Erythroblast (primary cell): ENCODE results near the gene GNG7.

Source experiments
- DNase-seq, 2 experiments: peaks; one replicate each; lab custom pipeline; 2025; lab: John Stamatoyannopoulos, UW
- GATA1 ChIP-seq: IDR thresholded peaks from 2 replicates; pipeline ENCODE4 v1.6.1; 2011; ENCODE audit warnings: low read depth, mild to moderate bottlenecking, control low read depth, low read length, moderate library complexity
- POLR2A ChIP-seq: IDR thresholded peaks from 2 replicates; pipeline ENCODE4 v1.6.1; 2011; ENCODE audit warnings: mild to moderate bottlenecking, low read length

GNG7 gene

DNA sequence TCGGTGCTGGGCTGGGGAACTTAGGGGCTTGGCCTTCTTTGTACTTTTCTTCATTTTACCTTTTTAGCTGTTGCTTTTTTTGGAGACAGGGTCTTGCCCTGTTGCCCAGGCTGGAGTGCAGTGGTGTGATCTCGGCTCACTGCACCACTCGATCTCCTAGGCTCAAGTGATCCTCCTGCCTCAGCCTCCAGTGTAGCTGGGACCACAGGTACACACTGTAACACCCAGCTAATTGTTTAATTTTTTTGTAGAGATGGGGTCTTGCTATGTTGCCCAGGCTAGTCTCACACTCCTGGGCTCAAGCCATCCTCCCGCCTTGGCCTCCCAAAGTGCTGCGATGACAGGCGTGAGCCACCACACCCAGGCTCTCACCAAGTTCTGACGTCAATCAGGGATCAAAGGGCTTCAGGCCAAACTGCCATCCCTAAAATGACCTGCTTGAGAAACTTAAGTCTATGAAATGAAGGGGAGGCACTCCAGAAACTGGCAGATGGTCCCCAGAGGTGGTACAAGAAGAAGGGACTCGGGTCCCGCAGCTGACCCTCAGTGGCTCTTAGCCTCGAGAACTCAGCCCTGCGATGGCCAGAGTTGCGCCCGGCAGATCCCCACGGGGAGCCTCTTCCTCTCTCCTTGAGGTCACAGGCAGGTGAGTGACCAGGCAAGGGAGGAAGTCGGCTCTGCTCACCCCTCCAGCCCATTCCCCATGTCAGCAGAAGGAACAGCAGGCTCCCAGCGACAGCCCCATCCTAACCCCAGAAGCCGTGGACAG is 61.7 kb downstream of the GNG7 start:
- DNase-seq: no peak
- no peak for TF ChIP-seq POLR2A
- TF ChIP-seq GATA1: no peak

DNA sequence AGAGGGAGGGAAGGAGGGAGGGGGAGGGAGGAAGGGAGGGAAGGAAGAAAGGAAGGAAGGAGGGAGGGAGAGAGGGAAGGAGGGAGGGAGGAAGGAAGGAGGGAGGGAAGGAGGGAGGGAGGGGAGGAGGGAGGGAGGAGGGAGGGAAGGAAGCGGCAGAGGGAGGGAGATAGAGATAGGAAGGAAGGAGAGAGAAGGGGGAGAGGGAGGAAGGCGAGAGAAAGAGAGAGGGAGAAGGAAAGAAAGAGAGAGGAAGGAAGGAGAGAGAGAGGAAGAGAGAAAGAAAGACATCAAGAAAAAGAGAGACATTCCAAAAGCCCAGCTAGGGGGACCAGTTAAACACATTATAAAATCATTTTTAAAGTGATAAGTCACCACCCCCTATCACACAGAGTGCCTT is 62.5 kb downstream of the GNG7 start:
- DNase-seq: no peak
- no peak for TF ChIP-seq GATA1
- TF ChIP-seq POLR2A: no peak

DNA sequence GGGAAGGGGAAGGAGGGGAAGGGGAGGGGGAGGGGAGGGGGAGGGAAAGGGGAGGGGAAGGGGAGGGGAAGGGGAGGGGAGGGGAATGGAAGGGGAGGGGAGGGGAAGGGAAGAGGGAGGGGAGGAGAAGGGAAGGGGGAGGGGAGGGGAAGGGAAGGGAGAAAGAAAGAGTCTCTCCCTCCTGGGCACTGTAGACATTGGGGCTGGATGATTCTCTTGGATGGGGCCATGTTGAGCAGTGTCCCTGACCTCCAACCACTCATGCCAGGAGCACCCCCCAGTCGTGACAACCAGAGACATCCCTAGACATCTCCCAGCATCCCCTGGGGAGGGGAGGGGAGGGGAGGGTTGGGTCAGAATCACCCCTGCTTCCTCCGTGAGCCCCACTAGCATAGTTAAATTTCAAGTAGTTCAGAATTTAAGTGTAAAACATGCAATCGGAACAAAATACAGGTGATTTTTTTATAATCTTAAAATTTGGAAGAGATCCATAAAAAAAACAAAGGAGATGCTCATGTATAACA is 64.0 kb downstream of the GNG7 start:
- no peak for DNase-seq
- TF ChIP-seq POLR2A: no peak
- TF ChIP-seq GATA1: no peak

DNA sequence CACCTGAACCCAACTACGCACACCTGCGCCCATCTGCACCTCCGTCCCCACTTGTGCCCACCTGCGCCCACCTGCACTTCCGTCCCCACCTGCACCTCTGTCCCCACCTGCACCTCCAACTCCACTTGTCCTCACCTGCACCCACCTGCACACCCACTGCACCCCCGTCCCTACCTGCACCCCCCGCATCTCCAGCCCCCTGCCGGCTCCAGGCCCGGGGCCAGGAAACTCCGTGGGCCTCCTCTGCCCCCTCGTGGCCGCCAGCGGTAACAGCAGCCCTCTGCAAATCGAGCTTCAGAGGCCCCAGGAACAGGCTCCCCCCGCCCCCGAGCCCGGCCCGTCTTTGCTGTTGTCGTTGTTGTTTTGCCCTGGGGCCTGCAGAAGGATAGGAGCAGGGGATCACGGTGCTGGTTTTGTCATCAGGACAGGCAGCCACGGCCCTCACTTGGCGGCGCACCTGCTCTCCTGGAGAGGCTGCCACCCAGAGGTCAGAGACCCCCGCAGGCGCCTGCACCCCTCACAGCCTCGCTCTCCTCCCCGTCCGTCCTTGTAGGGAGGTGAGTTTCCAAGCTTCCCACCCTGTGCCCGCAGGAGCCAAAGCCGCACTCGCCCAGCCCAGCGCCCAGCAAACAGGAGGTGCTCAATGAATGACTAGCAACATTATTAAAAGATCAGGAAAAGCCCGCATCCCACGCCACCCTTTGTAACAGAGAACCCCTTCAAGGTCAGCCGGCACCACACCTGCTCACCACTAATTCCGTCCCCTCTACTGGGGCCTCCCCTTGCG is 65.4 kb downstream of the GNG7 start:
- peak in 1 of 2 experiments; percentile 76 for DNase-seq

DNA sequence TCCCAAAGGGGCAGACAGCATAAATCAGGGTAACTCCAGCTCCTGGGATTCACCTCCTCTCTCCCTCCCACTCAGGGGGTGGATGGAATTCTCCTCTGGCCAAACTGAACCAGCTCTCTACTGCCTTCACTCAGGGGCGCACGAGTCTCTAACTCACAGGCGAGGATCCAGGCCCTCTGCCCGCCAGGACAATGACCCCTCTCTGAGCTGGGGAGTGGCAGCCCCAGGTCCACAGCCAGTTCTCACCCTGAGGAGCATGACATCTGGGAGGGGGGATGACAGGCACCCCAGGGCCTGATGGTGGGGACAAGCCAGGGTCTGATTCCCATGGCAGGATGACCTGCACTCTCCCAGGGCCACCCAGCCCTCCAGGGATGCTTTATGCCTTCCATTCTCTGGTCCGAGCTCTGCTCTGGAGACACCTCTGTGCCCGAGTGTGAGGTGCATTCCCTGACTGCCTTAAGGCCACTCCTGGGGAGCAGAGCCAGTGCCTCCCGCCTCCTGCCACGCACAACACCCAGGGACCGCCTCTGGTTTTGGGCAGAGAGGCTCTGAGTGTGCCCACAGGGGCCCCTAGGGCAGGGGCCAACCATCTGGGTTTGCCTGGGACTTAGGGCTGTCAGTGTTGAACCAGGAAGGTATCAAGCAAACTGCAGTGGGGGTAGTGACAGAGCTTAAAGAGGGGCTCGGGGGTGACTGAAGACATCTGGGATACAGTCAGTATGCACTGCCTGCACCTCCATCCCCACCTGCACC is 66.2 kb downstream of the GNG7 start:
- no peak for TF ChIP-seq POLR2A
- TF ChIP-seq GATA1: no peak
- no peak for DNase-seq

More for the DNA sequence above, 65.4 kb downstream of the GNG7 start:
- no peak for TF ChIP-seq GATA1
- no peak for TF ChIP-seq POLR2A

DNA sequence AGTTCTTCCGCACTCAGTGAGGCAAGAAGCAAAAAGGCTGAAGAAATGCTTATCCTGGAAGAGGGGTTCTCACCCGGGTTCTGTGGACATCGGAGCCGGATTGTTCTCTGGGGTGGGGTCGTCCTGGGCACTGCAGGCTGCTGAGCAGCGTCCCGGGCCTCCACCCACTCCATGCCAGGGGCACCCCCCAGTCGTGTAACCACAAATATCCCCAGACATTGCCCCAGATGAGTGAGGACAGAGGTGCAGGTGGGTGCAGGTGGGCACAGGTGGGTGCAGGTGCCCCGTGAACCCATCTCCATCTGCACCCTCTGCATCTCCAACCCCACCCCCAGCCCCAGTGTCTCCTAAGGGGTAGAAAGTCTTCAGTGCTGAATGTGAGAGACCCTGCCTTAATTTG is 67.5 kb downstream of the GNG7 start:
- DNase-seq: no peak
- no peak for TF ChIP-seq GATA1
- TF ChIP-seq POLR2A: no peak

DNA sequence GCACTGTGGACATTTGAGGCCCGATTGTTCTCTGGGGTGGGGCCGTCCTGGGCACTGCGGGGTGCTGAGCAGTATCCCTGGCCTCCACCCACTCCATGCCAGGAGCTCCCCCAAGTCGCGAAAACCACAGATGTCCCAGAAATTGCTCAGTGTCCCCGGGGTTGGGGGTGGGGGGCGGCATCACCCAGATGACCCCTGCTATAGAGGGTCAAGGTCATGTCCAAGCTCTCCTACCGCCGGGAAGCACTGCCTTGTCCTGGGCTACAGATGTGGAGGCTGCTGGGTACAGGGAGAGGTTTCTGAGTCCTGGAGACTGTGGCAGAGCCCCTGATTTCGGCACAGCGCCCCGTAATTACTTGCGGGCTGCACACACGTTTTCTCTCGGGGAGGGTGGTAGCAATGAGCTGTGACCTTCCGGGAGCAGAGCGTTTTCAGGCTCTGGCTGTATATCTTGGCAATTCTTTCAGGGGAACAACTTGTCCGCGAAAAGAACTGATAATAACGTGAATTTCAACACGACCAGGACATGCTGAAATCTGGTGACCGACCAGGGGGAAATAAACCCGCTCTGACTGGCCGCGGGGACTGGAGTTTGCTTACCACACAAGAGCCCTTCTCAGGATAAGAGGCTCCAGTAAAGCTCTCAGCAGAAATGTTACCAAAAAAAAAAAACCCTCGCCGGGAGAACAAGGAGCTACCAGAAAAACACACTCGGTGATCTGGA is 68.1 kb downstream of the GNG7 start:
- no peak for DNase-seq
- TF ChIP-seq POLR2A (no peak), GATA1 (no peak)

DNA sequence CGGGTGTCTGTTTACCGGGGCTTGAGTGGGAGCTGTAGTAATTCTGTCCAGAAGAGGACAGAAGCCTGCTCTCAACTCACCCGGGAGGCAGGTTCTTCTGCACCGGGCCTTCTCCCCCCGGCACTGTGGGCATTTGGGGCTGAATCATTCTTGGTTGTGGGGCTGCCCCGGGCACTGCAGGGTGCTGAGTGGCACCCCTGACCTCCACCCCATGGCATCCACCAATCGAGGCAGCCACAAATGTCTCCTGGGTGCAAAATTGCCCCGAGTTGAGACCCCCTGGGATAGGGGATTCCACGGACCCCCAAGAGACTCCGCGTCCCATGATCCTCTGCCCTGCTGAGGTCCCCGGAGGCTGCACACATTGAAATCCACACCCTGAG is 68.8 kb downstream of the GNG7 start:
- TF ChIP-seq POLR2A (no peak), GATA1 (no peak)
- no peak for DNase-seq

DNA sequence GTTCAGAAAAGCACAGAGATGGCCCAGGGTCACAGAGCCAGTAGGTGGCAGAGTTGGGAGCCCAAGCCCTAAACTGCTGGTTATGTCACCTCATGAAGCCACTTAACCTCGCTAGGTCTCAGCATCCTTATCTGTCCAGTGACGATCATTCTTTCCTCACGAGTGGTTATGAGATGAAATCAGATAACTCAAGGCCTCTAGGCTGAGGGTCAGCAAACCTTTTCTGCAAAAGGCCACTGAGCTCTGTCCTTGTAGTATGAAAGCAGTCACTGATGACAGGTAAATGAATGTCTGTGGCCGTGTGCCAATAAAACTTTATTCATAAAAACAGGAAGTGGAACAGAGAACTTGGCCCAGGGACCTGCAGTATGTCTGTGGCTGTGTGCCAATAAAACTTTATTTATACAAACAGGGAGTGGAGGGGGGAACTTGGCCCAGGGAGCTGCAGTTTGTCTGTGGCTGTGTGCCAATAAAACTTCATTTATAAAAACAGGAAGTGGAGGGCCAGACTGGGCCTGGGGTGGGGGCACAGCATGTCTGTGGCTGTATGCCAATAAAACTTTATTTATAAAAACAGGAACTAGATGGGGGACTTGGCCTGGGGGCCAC is 71.2 kb downstream of the GNG7 start:
- TF ChIP-seq GATA1: no peak
- no peak for TF ChIP-seq POLR2A
- DNase-seq: peak in 1 of 2 experiments; percentile 20

DNA sequence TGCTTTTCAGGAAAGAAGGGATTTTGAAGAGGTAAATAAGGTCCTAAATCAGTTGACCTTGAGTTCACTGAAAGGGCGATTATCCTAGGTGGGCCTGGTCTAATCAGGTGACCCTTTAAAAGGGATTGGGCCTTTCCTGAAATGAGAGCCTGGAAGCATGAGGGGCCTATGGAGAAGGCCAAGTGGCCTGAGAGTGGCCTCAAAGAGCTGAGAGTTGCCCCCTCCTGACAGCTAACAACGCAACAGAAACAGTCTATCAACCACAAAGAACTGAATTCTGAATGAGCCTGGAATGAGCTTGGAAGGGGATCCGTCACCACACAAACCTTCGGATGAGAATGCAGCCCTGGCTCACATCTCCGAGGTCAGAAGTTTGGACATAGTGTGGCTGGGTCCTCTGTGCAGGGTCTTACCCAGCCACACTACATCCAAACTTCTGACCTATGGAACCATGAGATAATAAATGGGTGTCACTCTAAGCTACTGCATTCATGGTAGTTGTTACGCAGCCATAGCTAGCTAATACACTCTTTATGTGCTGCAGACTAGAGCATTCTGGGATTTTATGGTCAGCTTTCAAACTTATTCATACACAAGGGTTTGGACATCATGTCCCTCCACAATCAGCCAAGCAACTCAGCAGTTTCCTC is 72.0 kb downstream of the GNG7 start:
- no peak for TF ChIP-seq POLR2A
- no peak for TF ChIP-seq GATA1
- no peak for DNase-seq

DNA sequence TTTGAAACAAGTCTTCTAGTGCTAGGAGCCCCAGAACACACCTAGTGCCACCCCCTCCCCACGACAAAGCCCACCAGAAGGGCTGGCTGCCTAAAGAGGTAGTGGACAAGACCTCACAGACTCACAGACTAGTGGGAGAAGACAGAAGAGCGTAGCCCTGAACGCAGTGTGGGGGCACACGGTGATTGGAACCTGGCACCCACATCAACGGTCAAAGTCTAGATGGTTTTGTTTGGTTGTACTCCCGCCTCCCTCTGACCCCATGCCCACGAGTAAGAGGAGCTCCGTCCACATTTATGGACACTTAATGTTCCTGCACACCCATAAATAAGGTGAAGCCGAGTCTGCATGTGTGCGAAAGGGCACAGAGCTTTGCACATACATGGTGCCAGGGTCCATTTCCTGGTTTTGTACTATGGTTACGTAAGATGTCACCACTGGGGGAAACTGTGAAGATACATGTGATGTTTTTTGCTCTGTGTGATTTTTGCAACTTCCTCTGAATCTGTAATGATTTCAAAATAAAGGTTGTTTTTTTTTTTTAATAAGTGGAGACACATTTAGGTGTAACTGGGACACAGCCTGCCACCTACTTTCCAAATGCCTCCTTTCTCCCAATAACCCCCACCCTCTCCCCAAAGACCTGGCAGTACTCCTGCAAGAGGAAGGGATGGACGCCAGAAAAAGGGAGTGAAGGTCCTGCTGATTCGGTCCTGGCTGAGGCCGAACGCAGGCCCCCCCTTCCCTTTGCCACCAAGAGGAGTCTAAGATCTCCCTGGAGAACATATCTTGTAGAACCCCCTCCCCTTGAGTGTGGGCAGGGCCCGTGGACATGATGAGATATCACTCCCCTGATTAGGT is 72.8 kb downstream of the GNG7 start:
- DNase-seq: no peak
- no peak for TF ChIP-seq GATA1
- TF ChIP-seq POLR2A: no peak

DNA sequence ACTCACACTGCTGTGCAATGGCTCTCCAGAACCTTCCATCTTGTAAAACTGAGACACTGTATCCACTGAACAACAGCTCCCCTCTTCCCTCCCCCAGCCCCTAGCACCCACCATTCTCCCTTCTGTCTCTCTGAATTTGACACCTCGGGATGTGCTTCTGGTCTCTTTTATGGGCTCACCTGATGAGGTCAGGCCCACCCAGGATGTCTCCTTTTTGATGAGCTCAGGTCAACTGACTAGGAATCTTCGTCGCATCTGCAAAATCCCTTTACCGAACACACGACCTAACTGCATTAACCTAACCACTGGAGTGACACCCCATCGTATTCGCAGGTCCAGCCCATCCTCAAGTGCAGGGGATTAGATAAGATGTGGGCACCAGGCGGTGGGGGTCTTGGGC is 73.9 kb downstream of the GNG7 start:
- no peak for DNase-seq
- TF ChIP-seq GATA1: no peak
- TF ChIP-seq POLR2A: no peak
